HepG2 (cell line): ENCODE data around the gene TSSK6. TPM values are rescaled to one million over a fixed set of nuclear protein-coding genes. Genes with fewer than 3 reads are reported as not detected.

Source experiments
- AHR ChIP-seq: IDR thresholded peaks from 2 replicates; pipeline ENCODE4 v1.6.1; 2018; ENCODE audit warnings: missing genetic modification reagents, missing compliant biosample characterization
- HCFC1 ChIP-seq: fragments of 150-350 bp; IDR thresholded peaks from 2 replicates; pipeline ENCODE4 v1.6.1; 2014; ENCODE audit warnings: low read depth, low read length
- KLF9 ChIP-seq: IDR thresholded peaks from 2 replicates; pipeline ENCODE4 v1.6.1; 2016; ENCODE audit warnings: low read depth
- ZNF337 ChIP-seq: sonication (generic); formaldehyde crosslinking; IDR thresholded peaks from 2 replicates; pipeline ENCODE4 v1.5.1; 2020; ENCODE audit warnings: missing genetic modification reagents, low read depth, mild to moderate bottlenecking, borderline replicate concordance
- polyA plus RNA-seq, 8 experiments: library from polyadenylated mRNA; depleted of rRNA in 3 of 8; stranded (reverse) in 7 of 8; unstranded in 1 of 8; fragments of >200 nt; fragmentation: Illumina TruSeq in 4 of 8; extraction: Trizol in 4 of 8; gene quantifications; 2 replicates each; pipeline versions ENCODE4 v1.2.1 to v1.2.3, GENCODE V29; 2011 to 2016; ENCODE audit warnings: low read depth in 4 of 8, missing spikeins in 1 of 8, mixed read lengths in 1 of 8; ENCODE audit not compliant: insufficient read depth in 1 of 8
- total RNA-seq, 5 experiments: library from RNA; depleted of rRNA; stranded (reverse); fragments of >200 nt; fragmentation: Illumina TruSeq; extraction: Trizol; gene quantifications; 2 replicates each; pipeline ENCODE4 v1.2.3, GENCODE V29; 2016; ENCODE audit warnings: low read depth in 1 of 5
- TF ChIP-seq, protein P1 (sequence below): sonication (generic); formaldehyde crosslinking; IDR thresholded peaks from 2 replicates; pipeline ENCODE4 v1.4.0; 2020; ENCODE audit warnings: missing genetic modification reagents, borderline replicate concordance
- TF ChIP-seq, protein P2 (sequence below): sonication (generic); formaldehyde crosslinking; IDR thresholded peaks from 2 replicates; pipeline ENCODE4 v1.4.0; 2020; ENCODE audit warnings: missing genetic modification reagents
- TF ChIP-seq, protein P3 (sequence below): IDR thresholded peaks from 2 replicates; pipeline ENCODE4 v1.6.1; 2012; ENCODE audit warnings: low read depth, low read length, improper control_type of control experiment

Gene TSSK6
- total and polyA plus RNA-seq, 2 of the 13 experiments (the other 11 are each of a cell fraction or from before 2014, with no cell fraction given): 0.71 to 1.2 TPM

DNA sequence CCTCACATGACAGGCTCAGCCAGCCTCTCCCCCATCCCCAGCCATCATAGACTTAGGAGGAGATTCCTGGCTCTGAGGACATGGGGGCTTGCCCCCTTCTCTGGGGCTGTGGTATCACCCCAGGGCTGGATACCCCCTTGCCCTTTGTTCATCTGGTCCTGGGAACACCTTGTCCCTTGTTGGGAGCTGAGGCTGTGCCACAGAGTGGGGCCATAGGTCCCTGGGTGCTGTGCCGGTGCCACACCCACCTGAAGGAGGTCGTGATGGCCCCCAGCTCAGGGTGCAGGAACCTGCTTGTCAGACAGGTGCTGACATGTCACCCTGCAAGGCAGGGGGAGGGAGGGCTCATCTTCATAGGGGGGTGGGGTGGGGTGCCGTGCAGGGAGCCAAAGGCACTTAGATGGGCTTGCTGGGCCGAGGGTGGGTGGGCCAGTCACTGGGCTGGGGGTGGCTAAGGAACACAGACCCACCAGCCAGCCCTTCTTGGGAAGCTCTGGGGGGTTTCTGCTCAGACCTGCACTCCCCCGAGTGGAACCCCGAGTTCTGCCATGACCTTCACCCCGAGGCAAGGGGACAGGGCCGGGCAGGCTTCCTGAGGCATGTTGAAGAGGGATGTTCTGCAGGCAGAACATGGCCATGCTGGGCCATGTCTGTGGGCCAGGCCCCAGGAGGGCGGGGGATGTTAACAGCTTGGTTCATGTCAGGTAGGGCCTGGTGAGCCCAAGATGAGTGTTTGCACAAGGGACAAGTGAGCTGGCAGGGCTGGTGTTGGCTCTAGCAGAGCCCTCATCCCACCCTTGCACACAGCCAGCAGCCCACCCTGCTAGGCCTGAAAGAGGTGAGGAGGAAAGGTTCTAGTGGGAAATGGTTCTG is 28.0 kb downstream of the TSSK6 start (continued):
- TF ChIP-seq, protein P1, sequence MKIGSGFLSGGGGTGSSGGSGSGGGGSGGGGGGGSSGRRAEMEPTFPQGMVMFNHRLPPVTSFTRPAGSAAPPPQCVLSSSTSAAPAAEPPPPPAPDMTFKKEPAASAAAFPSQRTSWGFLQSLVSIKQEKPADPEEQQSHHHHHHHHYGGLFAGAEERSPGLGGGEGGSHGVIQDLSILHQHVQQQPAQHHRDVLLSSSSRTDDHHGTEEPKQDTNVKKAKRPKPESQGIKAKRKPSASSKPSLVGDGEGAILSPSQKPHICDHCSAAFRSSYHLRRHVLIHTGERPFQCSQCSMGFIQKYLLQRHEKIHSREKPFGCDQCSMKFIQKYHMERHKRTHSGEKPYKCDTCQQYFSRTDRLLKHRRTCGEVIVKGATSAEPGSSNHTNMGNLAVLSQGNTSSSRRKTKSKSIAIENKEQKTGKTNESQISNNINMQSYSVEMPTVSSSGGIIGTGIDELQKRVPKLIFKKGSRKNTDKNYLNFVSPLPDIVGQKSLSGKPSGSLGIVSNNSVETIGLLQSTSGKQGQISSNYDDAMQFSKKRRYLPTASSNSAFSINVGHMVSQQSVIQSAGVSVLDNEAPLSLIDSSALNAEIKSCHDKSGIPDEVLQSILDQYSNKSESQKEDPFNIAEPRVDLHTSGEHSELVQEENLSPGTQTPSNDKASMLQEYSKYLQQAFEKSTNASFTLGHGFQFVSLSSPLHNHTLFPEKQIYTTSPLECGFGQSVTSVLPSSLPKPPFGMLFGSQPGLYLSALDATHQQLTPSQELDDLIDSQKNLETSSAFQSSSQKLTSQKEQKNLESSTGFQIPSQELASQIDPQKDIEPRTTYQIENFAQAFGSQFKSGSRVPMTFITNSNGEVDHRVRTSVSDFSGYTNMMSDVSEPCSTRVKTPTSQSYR (CRISPR knock-in tag): no peak
- TF ChIP-seq KLF9 (CRISPR knock-in tag) (no peak), AHR (CRISPR knock-in tag) (no peak), HCFC1 (no peak), ZNF337 (CRISPR knock-in tag) (no peak)
- TF ChIP-seq, protein P2, sequence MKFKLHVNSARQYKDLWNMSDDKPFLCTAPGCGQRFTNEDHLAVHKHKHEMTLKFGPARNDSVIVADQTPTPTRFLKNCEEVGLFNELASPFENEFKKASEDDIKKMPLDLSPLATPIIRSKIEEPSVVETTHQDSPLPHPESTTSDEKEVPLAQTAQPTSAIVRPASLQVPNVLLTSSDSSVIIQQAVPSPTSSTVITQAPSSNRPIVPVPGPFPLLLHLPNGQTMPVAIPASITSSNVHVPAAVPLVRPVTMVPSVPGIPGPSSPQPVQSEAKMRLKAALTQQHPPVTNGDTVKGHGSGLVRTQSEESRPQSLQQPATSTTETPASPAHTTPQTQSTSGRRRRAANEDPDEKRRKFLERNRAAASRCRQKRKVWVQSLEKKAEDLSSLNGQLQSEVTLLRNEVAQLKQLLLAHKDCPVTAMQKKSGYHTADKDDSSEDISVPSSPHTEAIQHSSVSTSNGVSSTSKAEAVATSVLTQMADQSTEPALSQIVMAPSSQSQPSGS: no peak
- TF ChIP-seq, protein P3, sequence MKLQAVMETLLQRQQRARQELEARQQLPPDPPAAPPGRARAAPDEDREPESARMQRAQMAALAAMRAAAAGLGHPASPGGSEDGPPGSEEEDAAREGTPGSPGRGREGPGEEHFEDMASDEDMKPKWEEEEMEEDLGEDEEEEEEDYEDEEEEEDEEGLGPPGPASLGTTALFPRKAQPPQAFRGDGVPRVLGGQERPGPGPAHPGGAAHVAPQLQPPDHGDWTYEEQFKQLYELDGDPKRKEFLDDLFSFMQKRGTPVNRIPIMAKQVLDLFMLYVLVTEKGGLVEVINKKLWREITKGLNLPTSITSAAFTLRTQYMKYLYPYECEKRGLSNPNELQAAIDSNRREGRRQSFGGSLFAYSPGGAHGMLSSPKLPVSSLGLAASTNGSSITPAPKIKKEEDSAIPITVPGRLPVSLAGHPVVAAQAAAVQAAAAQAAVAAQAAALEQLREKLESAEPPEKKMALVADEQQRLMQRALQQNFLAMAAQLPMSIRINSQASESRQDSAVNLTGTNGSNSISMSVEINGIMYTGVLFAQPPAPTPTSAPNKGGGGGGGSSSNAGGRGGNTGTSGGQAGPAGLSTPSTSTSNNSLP: no peak
